ENCODE data around the gene TMTC1. TPM values are rescaled to one million over a fixed set of nuclear protein-coding genes. Genes with fewer than 3 reads are reported as not detected.

TMTC1 gene
- total and polyA plus RNA-seq, 12 donors, result 5.1 to 82.2 (median 41.8) TPM

DNA sequence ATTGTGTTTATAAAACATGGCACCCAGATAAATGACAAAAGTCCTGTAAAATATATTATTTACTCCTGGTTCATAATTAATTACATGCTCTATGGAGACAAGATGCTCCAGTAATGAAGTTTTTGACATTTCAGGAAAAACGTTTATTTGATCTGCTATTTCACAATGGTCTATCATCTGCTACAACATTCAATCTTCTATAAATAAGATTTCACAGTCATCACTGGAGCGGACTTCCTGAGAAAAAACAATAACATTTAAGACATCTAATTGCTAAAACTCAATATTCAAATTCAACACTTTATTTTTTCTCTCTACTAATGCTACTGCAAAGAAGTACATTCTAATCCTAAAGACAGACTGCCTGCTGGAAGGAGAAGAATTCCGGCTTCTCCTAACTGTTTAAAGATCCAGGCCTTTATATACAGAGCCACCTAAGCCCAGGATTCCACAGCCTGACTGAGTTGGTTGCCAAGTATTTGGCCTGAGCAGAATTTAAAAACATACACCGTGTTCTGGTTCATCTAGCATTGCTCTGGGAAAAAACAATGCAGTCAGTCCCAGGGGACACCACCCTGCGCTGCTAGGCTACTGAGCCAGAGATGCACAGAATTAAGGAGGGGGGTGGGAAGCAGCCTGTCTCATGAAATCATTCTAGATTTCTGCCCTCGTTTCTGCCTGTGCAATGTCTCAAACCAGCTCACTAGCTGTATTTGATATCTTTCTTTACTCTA lies 58.0 kb downstream of the TMTC1 start:
- H3K27ac ChIP-seq, result peak overlapping the region in 2 of 5 donors; percentile 2 to 58
- no peak overlapping the region for H3K4me3 ChIP-seq
- peaks cover 0 to 14% of the 10 kb centered on the region in 2 donors for H3K4me1 ChIP-seq (replicated peaks in 1 of 2)
- 52 to 58% (median 57%) methylated on average over 6 of the region's 6 CpGs for whole genome bisulfite sequencing, 4 donors
- H3K36me3 ChIP-seq (replicated peaks in 1 of 2), result no peaks in the 10 kb centered on the region
- H3K9me3 ChIP-seq (replicated peaks in 1 of 3), result no peaks in the 10 kb centered on the region
- peak in 2 of 7 donors; percentile 29 to 64 for DNase-seq
- no peaks in the 10 kb centered on the region for H3K27me3 ChIP-seq
- intact Hi-C loops (cut with DNase I), result no loop called here
- no peak for TF ChIP-seq POLR2A (IDR thresholded peaks at IDR 0.05)
- TF ChIP-seq, protein P1, sequence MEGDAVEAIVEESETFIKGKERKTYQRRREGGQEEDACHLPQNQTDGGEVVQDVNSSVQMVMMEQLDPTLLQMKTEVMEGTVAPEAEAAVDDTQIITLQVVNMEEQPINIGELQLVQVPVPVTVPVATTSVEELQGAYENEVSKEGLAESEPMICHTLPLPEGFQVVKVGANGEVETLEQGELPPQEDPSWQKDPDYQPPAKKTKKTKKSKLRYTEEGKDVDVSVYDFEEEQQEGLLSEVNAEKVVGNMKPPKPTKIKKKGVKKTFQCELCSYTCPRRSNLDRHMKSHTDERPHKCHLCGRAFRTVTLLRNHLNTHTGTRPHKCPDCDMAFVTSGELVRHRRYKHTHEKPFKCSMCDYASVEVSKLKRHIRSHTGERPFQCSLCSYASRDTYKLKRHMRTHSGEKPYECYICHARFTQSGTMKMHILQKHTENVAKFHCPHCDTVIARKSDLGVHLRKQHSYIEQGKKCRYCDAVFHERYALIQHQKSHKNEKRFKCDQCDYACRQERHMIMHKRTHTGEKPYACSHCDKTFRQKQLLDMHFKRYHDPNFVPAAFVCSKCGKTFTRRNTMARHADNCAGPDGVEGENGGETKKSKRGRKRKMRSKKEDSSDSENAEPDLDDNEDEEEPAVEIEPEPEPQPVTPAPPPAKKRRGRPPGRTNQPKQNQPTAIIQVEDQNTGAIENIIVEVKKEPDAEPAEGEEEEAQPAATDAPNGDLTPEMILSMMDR (IDR thresholded peaks at IDR 0.05), result no peak

DNA sequence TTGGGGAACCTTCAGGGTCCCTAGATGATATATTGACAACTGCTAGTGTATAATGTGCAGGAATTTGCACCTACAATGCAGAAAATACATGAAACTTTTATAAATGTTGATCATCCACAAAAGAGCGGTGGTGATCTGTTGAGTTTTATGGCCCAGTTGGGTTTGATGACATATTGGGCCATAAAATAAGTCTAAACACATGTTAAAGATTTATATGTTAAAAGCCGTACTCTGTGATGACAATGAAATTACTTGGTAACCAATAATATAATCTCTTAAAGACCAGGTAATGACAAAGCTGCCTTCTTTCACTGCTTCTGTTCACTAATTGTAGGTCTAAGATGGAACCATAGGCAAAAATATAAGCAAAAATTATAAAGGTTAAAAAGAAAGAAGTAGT lies 61.6 kb downstream of the TMTC1 start:
- intact Hi-C loops (cut with DNase I), result no loop called here

DNA sequence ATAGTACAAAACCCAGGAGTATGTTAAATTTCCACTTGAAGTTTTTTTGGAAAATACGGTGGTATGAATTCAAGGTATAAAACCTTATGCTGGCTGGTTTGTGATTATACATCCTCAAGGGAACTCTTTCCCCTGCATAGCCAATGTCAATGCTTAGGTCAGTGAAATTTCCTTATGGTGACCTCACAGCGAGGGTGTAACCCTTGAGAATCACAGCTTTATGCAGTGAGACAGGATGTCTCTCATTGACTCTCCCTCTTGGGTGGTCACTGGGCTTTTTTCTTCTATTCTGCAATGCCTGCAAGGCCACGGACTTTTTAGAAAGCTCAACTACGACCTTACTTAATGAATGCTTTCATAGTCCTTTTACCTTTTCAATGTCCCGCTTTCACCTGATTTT lies 64.4 kb downstream of the TMTC1 start:
- H3K4me3 ChIP-seq, result no peak overlapping the region
- no peak for DNase-seq
- intact Hi-C loops (cut with DNase I), result no loop called here
- H3K27ac ChIP-seq, result no peak overlapping the region
- no peaks in the 10 kb centered on the region for H3K36me3 ChIP-seq (replicated peaks in 1 of 2)
- no peaks in the 10 kb centered on the region for H3K27me3 ChIP-seq
- H3K9me3 ChIP-seq (replicated peaks in 1 of 3), result no peaks in the 10 kb centered on the region
- H3K4me1 ChIP-seq (replicated peaks in 1 of 2), result peaks cover 6 to 7% of the 10 kb centered on the region in 2 donors
- WGBS, 4 donors, result 74 to 81% (median 77%) methylated on average over 5 of the region's 5 CpGs
- no peak for TF ChIP-seq POLR2A (IDR thresholded peaks at IDR 0.05)
- TF ChIP-seq, protein P1 (IDR thresholded peaks at IDR 0.05), result no peak

More for the DNA sequence above, 61.6 kb downstream of the TMTC1 start:
- TF ChIP-seq POLR2A (IDR thresholded peaks at IDR 0.05), result no peak
- TF ChIP-seq, protein P1 (IDR thresholded peaks at IDR 0.05), result no peak
- H3K36me3 ChIP-seq (replicated peaks in 1 of 2), result no peaks in the 10 kb centered on the region
- no peaks in the 10 kb centered on the region for H3K9me3 ChIP-seq (replicated peaks in 1 of 3)
- no peak for DNase-seq
- H3K27ac ChIP-seq, result no peak overlapping the region
- H3K4me3 ChIP-seq, result no peak overlapping the region
- H3K4me1 ChIP-seq (replicated peaks in 1 of 2), result peaks cover 0 to 10% of the 10 kb centered on the region in 2 donors
- WGBS, 4 donors, result 94 to 97% (median 97%) methylated on average over 2 of the region's 2 CpGs
- H3K27me3 ChIP-seq, result no peaks in the 10 kb centered on the region

DNA sequence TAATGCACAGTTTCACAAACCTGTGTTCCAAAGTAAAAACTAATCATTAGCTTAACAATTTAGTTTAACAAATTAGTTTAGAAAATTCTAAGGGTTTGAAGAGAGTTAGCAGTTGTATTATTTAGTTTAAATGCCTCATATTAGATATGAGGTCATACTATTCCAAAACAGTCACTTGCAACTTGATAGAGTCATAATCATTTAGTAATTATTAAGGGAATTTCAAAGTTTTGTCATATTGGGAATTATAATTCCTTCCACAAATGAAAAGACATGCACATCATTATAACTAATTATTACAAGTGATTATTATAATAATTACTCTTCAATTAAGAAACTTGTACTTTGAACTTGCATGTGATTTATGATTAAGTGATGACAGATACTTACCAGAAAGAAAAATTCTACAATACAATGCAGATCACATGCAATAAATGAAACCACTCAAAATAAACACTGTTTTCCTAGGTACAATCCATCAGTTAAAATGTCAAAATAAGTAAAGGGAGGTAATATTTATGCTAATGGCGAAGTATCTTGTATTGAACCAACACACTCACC lies 66.1 kb downstream of the TMTC1 start:
- Histone ChIP-seq H3K36me3 (replicated peaks in 1 of 2) (no peaks in the 10 kb centered on the region), H3K4me1 (replicated peaks in 1 of 2) (peaks cover 6 to 7% of the 10 kb centered on the region in 2 donors), H3K9me3 (replicated peaks in 1 of 3) (no peaks in the 10 kb centered on the region), H3K27ac (no peak overlapping the region), H3K27me3 (no peaks in the 10 kb centered on the region), H3K4me3 (no peak overlapping the region)
- 0 to 3% (median 1%) methylated on average over 1 of the region's 1 CpG for WGBS, 4 donors
- intact Hi-C loops (cut with DNase I), result no loop called here
- DNase-seq, result no peak
- TF ChIP-seq POLR2A (IDR thresholded peaks at IDR 0.05), result no peak
- TF ChIP-seq, protein P1 (IDR thresholded peaks at IDR 0.05), result no peak
